BJ (cell line): ENCODE measurements around the gene UCP2. TPM values are rescaled to one million over a fixed set of nuclear protein-coding genes. Genes with fewer than 3 reads are reported as not detected.

Source experiments
- CTCF ChIA-PET: fragments of 350-600 bp; formaldehyde crosslinking; extraction: SDS; loops from one replicate; lab custom pipeline; 2021; ENCODE audit warnings: antibody characterized with exemption, inconsistent platforms; lab: Yijun Ruan, JAX
- POLR2A ChIA-PET: fragments of 300-600 bp; sonication (Branson Sonifier 250); formaldehyde crosslinking; extraction: SDS; loops from one replicate; lab custom pipeline; 2021; ENCODE audit warnings: antibody characterized with exemption; lab: Charles Lee
- DNase-seq: peaks from one replicate; pipeline ENCODE4 v3.0.0-alpha.2; 2011; ENCODE audit warnings: low read depth
- H3K27me3 ChIP-seq: 2 replicates; pipeline ENCODE4 v1.6.0; 2011; ENCODE audit warnings: low read length; ENCODE audit not compliant: control insufficient read depth, insufficient read depth
- H3K36me3 ChIP-seq: 2 replicates; pipeline ENCODE4 v1.5.1; 2011; ENCODE audit warnings: low read length; ENCODE audit not compliant: control insufficient read depth, insufficient read depth
- H3K4me3 ChIP-seq: 2 replicates; pipeline ENCODE4 v1.5.1; 2011; ENCODE audit warnings: low read depth, mild to moderate bottlenecking, control low read depth, low read length
- CTCF ChIP-seq: IDR thresholded peaks from 2 replicates; pipeline ENCODE4 v1.5.1; 2011; ENCODE audit warnings: low read depth, mild to moderate bottlenecking, control low read depth, inconsistent platforms, low read length, moderate library complexity; ENCODE audit not compliant: insufficient read depth
- polyA plus RNA-seq: library from polyadenylated mRNA; depleted of rRNA; stranded (reverse); fragments of >200 nt; gene quantifications from 2 replicates; pipeline ENCODE4 v1.2.3, GENCODE V29; 2011

Gene UCP2
- polyA plus RNA-seq, 1 experiment, result 26.6 TPM

GRCh38 chr11:73997120-73997770 is 14.6 kb upstream of the UCP2 start:
- no peak for DNase-seq
- no peaks in the 10 kb centered on the region for H3K36me3 ChIP-seq
- no peak overlapping the region for H3K4me3 ChIP-seq
- H3K27me3 ChIP-seq, result no peaks in the 10 kb centered on the region
- ChIA-PET CTCF (interaction anchor here (0.9 kb wide), 1 partner anchor 456 kb away, joined by 3 read pairs; no protein-coding TSS in a partner anchor), POLR2A (no interaction called here)
- no peak for TF ChIP-seq CTCF

- no peak for DNase-seq
- CTCF ChIA-PET, result no interaction called here
- Histone ChIP-seq H3K27me3 (no peaks in the 10 kb centered on the region), H3K4me3 (no peak overlapping the region), H3K36me3 (no peaks in the 10 kb centered on the region)
- POLR2A ChIA-PET, result no interaction called here
- TF ChIP-seq CTCF, result no peak
Measured at GRCh38 chr11:73996161-73996747, 13.6 kb upstream of the UCP2 start.

- ChIA-PET POLR2A (no interaction called here), CTCF (no interaction called here)
- Histone ChIP-seq H3K4me3 (no peak overlapping the region), H3K36me3 (no peaks in the 10 kb centered on the region), H3K27me3 (no peaks in the 10 kb centered on the region)
- TF ChIP-seq CTCF, result no peak
- no peak for DNase-seq
Measured at GRCh38 chr11:73995731-73996130, 13.1 kb upstream of the UCP2 start.

GRCh38 chr11:73995247-73995646 is 12.6 kb upstream of the UCP2 start:
- no peak for DNase-seq

More at GRCh38 chr11:73995247-73995646, 12.6 kb upstream of the UCP2 start:
- H3K4me3 ChIP-seq, result no peak overlapping the region
- H3K36me3 ChIP-seq, result no peaks in the 10 kb centered on the region
- no peaks in the 10 kb centered on the region for H3K27me3 ChIP-seq
- POLR2A ChIA-PET, result no interaction called here
- CTCF ChIA-PET, result interaction anchor here (1.1 kb wide), 1 partner anchor 20 kb away, joined by 4 read pairs; no protein-coding TSS in a partner anchor
- no peak for TF ChIP-seq CTCF
